Measurements from ENCODE around the gene ADA.
"Not testable (repeated sequence)": the region's sequence is repeated elsewhere in the genome, so short reads cannot be mapped to it uniquely, and the experiment has no call there.

The ADA gene

GRCh38 chr20:44599715-44600114 lies 51.8 kb downstream of the ADA start:
- no peak for DNase-seq (ENCODE audit: low read depth)

GRCh38 chr20:44598423-44599305 lies 52.8 kb downstream of the ADA start:
- no peak for DNase-seq (ENCODE audit: low read depth)

GRCh38 chr20:44597930-44598329 lies 53.6 kb downstream of the ADA start:
- DNase-seq (ENCODE audit: low read depth): no peak

DNA sequence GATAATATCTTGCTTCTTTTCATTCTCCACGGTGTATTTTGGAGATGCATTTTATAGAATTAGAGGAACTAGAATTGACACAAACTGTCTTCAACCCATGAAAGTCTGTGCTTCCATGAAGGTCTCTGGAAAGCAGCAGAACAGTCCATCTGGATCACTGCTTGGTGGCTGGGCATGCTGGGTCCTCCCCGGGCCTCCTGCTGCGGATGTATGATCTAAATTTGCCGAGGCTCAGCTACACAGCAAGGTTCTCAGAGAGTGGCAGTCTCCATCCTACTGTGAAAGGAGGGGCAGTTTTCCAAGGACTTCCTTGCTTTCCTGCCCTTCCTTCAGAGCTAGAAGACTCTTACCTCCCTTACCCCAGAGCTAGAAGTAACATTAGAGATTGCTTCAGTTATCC lies 54.0 kb downstream of the ADA start:
- no peak for DNase-seq (ENCODE audit: low read depth)

DNA sequence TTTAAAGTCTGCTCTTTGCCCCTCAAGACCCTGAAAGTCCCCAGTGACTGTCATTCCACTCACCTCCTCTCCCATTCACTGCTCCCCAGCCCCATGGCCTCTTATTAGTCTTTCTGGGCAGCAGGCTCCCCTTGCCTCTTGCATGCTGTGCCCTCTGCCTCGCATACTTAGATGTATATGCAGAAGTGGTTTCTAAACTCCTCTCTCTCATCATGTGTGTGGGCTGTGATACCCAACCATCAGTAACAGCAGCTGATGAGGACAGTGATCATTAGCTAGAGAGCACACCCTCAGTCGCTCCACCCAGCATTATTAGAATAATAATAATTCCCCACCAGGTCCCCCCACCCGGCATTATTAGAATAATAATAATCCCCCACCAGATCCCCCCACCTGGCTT lies 54.6 kb downstream of the ADA start:
- DNase-seq (ENCODE audit: low read depth): no peak

DNA sequence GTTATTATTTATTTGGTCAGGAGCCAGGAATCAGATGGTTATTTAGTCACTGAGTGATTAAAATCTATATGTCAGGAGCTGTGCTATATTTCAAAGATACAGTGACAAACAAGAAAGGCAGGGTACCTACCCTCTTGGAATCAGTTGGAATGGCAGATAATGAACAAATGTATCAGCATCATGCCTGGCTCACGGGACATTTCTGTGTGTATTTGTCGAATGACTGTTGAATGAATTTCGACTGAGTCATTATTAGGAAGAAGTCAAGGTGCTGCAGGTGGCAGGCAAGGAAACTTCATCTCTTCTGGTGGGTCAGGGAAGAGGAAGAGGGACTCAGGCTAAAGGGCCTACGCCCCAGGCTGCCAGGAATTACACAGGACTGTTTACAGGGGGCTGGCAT lies 55.5 kb downstream of the ADA start:
- DNase-seq (ENCODE audit: low read depth): no peak

- DNase-seq (ENCODE audit: low read depth): no peak
These were observed 56.8 kb downstream of the ADA start for GRCh38 chr20:44594730-44595129.

DNA sequence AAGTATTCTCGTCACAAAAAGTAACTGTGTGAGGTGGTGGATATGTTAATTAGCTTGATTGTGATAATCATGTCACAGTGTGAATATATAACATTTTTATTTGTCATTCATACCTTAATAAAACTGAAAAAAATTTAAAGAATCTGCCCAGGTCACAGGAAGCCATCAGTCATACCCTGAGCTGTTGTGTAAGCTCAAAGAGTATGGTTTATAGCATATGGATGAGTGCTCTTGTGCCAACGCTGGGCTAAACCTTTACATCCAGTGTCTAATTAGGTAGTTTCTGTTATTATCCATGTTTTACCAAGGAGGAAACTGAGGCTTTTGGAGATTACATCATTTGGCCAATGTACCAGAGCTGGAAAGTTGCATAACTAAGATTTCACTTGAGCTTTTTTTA lies 57.7 kb downstream of the ADA start:
- DNase-seq (ENCODE audit: low read depth): no peak

DNA sequence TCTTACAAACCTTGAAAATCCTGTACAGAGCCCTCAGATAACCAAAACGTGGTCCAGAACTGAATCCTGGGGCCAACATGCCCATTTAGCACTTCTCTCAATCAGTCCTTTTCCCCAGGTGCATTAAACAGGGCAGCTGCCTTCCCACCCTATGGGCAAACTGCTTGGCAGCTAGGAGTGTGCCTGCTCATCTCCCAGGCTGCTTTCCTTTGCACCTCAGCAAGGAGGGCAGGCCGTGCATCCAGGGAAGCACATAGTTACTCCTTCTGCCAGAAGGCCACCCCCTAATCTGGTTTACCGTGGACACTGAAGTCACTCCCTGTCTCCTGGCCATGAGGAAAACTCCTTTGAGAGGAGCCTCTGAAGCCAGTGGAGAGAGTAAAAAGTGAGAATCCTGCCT lies 59.1 kb downstream of the ADA start:
- no peak for DNase-seq (ENCODE audit: low read depth)

DNA sequence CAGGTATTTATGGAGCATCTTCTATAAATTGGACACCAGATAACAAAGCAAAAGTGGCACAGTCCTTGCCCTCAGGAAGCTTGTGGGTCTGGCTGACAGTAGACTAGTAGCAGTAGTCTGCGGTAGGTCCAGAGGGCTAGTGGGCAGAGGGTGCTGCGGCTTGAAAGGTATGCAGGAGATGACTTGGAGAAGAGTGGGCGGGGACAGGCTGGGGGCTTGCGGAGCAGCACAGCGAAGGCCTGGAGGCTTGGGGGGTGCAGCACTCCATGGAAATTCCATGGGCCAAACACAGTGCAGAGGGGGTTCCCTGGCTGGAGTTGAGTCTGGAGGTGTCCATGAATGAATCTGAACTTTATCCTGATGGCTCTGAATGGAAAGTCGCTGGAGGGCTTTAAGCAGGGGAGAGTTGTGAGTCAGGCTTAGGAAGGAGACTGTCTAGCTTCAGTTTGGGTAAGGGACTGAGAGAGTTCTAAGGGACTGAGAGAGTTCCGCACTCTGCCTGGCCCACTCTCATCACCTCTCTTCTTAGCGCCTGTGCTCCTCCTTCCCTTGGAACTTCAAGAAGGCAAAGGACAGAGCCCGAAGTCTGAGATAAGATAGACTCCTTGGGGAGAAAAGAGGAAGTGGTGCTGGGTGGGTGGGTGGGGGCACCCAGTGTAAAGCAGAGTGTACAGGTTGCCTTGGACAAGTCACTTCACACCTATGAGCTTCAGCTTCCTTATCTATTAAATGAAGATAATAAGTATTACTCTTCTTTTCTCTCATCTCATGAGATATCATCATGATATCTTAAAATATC lies 60.3 kb downstream of the ADA start:
- no peak for DNase-seq (ENCODE audit: low read depth)

DNA sequence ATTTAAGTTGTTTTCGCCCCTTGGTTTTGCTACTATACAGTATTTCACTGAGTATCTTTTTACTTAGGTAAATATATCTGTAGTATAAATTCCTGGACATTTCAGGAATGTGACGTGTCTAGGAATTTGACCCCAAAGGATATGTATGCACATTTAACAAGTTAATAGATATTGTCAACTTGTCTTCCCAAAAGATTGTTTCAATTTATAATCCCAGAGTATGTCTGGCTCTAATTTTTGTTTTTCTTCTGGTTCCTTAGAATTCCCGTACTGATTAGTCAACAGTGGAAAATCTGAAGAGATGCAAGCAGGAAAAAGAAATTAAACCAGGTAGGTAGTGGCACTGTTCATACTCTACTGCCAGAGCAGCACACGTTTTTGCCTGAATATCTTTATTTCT lies 62.0 kb downstream of the ADA start:
- DNase-seq (ENCODE audit: low read depth): no peak

- not testable (repeated sequence) for DNase-seq (ENCODE audit: low read depth)
These were observed 63.2 kb downstream of the ADA start for GRCh38 chr20:44588321-44588720.

DNA sequence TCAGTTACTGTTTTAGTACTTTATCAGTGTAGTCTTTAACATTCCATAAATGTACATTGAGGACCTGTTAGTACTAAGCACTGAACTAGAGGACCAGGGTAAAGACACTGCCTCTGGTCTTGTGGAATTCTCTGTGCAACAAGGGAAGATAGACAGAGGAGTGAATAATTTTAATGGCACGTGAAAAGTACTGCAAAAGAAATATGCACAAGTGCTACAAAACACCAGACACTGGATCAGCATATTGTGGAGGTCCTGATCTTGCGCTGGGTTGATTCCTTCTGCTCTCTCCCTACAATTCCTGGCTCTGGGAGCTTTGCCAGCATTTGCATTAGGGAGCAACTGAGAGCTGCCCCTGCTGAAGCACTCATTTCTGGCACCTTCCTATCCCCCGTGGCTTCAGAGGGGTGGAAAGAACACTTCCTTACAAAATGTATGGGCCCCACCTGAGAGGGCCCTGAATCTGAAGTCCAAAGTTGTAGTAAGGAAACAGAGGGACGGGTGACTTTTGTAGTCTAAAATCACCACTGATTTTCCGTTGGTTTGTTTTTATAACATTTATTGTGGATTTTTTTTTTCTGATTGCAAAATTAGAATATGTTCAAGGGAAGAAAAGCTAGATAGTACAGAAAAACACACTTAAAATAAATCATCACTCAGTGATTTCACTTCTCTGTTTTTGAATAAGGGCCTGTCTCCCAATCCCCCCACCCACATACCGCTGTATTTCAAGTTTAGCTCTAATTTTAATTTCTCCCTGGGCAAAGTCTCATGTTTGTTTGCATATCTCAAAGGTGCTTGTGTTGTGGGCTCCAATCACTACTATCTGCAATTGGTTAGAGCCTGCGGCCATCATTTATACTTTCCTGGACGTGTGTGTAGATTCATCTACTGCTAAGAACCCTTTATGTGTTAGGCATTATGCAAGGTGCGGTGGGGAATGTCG lies 64.2 kb downstream of the ADA start:
- no peak for DNase-seq (ENCODE audit: low read depth)

- DNase-seq (ENCODE audit: low read depth): no peak
These were observed 65.1 kb downstream of the ADA start for GRCh38 chr20:44586289-44586911.

DNA sequence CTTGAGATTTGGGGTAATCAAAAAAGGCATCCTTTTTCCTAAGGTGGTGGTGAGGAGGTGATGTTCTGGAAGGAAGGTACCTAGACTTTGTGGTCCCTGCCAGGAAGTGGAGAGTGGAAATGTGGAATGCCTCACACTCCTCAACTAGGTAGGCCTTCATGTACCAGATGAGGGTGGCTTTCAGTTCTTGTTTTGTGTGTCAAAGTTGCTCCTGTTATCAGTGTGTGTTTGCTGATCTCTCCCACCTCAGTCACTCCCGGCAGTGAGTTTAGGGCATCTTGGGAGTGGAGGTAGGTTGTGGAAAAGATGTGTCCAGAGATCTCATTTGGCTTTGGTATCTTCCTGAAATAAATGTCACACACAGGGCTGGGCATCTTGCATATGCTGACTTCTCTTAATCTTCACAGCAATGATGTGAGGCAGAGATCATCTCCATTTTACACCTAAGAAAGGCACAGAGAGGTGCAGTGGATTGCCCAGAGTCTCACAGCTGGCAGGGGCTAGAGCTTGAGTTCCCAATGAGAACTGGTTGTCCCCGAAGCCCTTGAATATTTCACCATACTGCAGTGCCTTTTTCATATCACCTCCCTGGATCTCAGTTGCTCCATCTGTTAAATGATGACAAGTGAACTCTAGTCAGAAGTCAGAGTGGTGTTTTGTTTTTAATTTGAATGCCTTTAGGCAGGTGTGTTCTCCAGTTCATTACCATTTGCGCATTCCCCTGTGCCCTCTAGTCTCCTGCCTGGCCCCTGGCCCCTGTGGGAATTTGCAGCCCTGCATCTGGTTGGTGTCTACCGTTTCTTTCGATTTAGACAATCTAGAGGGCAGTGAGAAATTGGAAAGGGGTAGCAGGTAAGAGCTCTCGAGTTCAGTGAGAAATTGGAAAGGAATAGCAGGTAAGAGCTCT lies 66.2 kb downstream of the ADA start:
- no peak for DNase-seq (ENCODE audit: low read depth)

GRCh38 chr20:44584162-44584561 lies 67.3 kb downstream of the ADA start:
- no peak for DNase-seq (ENCODE audit: low read depth)

DNA sequence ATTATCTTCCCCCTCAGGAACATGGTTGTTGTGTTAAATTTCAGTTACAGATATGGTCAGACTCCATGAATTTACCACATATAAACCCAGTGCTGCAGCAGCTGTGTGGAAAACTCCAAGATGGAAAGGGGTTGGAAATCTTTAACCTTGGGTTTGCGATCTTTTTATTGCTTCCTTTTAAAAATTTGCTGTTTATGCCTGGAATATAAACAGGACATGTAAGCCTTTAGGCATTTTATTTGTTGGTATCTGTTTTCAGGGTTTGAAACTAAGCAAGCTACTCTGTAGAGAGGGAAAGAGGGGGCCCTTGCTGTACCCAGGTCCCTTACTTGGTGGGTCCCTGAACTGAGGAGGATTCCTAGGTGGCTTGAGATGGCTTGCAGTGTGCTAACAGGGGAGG lies 68.3 kb downstream of the ADA start:
- no peak for DNase-seq (ENCODE audit: low read depth)

- peak; percentile 63 for DNase-seq (ENCODE audit: low read depth)
These were observed 69.0 kb downstream of the ADA start, which contains the start of gene PKIG for GRCh38 chr20:44582311-44583025. PKIG (plus strand) TSS chr20:44582579; CDS start chr20:44614557, 31,978 bp downstream.

- no peak for DNase-seq (ENCODE audit: low read depth)
These were observed 70.0 kb downstream of the ADA start for GRCh38 chr20:44581515-44581914.
